Measurements from ENCODE around the gene ATRN.

DNA sequence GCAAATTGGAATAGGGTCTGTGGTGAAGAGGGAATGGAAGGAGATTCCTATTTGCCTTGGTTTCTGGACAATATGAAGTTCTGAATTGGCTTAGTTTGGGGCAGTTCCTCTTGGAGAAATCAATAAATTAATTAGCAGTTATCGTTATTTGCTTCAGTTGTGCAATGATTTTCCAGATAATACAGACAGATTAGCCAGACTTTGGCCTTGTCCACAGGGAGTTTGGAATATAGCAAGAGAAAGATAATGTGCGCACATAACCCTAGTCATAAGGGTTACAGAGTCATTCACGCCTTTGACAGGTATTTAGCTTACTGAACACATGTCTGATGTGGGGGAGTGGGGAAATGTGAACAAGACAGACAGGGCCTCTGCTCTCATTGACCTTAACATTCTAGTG, 1.3 kb downstream of the ATRN start:
- TF ChIP-seq CTCF (IDR thresholded peaks at IDR 0.05) (no peak), POLR2AphosphoS5 (IDR thresholded peaks at IDR 0.05) (no peak), POLR2A (IDR thresholded peaks at IDR 0.05) (no peak)

All from stomach (tissue), 4 donors.